Activated B cell treated with CpG ODN at 0.5 μM for 24 hours (primary cell): ENCODE data around the gene PYGB. TPM values are rescaled to one million over a fixed set of nuclear protein-coding genes. Genes with fewer than 3 reads are reported as not detected.

Source experiments
- ATAC-seq: fragments of 200-7000 bp; cut with Tn5 transposase; one replicate; pipeline ENCODE4 v1.10.0; 2021; ENCODE audit warnings: low read depth, mild to moderate bottlenecking, moderate library complexity
- CTCF ChIA-PET: fragments of 350-600 bp; sonication (Branson Sonifier 250); formaldehyde crosslinking; loops from one replicate; lab custom pipeline; 2021; ENCODE audit warnings: antibody characterized with exemption; lab: Charles Lee
- POLR2A ChIA-PET: fragments of 350-600 bp; sonication (Branson Sonifier 250); formaldehyde crosslinking; loops from one replicate; lab custom pipeline; 2021; ENCODE audit warnings: antibody characterized with exemption; lab: Charles Lee
- DNase-seq: peaks from one replicate; pipeline ENCODE4 v3.0.0; 2022
- H3K27ac Mint-ChIP-seq: one replicate; pipeline ENCODE4 v1.8.0; 2020; ENCODE audit warnings: mixed read lengths
- H3K27me3 Mint-ChIP-seq: one replicate; pipeline ENCODE4 v1.8.0; 2021; ENCODE audit warnings: mixed read lengths
- H3K36me3 Mint-ChIP-seq: one replicate; pipeline ENCODE4 v1.8.0; 2021; ENCODE audit warnings: low read depth, mixed read lengths
- H3K4me1 Mint-ChIP-seq: one replicate; pipeline ENCODE4 v1.8.0; 2021; ENCODE audit warnings: mixed read lengths
- H3K4me3 Mint-ChIP-seq: one replicate; pipeline ENCODE4 v1.8.0; 2020; ENCODE audit warnings: mild to moderate bottlenecking, mixed read lengths
- H3K9me3 Mint-ChIP-seq: one replicate; pipeline ENCODE4 v1.8.0; 2020; ENCODE audit warnings: mixed read lengths
- intact Hi-C: fragments of 100-400 bp; cut with micrococcal nuclease; formaldehyde crosslinking; loops from one replicate; pipeline ENCODE4 v1.15.1; 2024
- total RNA-seq: library from RNA; stranded (reverse); gene quantifications from 2 replicates; pipeline ENCODE4 v1.2.3, GENCODE V29; 2022
- TF ChIP-seq, protein P1 (sequence below): fragments of 200-600 bp; IDR thresholded peaks from one replicate; pipeline ENCODE4 v1.8.0; 2022; ENCODE audit warnings: antibody characterized with exemption, mild to moderate bottlenecking

The PYGB gene
- total RNA-seq, 1 donor from 2014 or later = 23.5 TPM

GRCh38 chr20:25303292-25304024 is 55.6 kb downstream of the PYGB start:
- Mint-ChIP-seq H3K27ac (no peak overlapping the region), H3K4me1 (no peaks in the 10 kb centered on the region), H3K36me3 (peaks cover 27% of the 10 kb centered on the region), H3K27me3 (no peaks in the 10 kb centered on the region), H3K9me3 (no peaks in the 10 kb centered on the region), H3K4me3 (no peak overlapping the region)
- DNase-seq (no peak), ATAC-seq (no peak)
- TF ChIP-seq, protein P1, sequence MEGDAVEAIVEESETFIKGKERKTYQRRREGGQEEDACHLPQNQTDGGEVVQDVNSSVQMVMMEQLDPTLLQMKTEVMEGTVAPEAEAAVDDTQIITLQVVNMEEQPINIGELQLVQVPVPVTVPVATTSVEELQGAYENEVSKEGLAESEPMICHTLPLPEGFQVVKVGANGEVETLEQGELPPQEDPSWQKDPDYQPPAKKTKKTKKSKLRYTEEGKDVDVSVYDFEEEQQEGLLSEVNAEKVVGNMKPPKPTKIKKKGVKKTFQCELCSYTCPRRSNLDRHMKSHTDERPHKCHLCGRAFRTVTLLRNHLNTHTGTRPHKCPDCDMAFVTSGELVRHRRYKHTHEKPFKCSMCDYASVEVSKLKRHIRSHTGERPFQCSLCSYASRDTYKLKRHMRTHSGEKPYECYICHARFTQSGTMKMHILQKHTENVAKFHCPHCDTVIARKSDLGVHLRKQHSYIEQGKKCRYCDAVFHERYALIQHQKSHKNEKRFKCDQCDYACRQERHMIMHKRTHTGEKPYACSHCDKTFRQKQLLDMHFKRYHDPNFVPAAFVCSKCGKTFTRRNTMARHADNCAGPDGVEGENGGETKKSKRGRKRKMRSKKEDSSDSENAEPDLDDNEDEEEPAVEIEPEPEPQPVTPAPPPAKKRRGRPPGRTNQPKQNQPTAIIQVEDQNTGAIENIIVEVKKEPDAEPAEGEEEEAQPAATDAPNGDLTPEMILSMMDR = no peak
- CTCF ChIA-PET = interaction anchor here (1.2 kb wide), 1 partner anchor 8 kb away, joined by 5 read pairs; no protein-coding TSS in a partner anchor
- POLR2A ChIA-PET = no interaction called here
- intact Hi-C loops = no loop called here

DNA sequence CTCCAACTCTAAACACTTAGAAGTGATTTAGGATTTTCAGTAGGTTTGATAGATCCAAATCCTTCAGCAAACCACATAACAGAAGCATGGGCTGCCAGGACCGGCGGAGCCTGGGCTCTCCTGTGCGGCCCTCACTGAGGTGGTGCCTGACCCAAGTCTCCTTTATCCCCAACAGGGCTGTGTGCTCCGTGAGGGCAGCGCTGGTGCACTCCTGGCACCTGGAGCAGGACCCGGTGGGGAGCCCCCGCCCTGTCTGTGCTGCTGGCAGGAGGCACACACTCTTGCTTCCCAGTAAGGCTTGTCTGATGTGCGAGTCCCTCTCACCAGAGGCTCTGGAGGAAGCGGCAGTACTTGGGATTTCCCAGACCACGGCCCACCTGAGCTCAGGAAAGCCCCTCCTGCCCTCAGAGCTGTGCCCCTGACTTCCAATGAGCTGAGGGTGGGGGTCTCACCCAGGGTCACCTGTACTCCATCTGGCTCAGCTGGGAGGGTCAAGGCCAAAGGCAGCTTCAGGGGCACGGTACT is 56.2 kb downstream of the PYGB start:
- TF ChIP-seq, protein P1 = no peak
- CTCF ChIA-PET = interaction anchor here (1.2 kb wide), 1 partner anchor 8 kb away, joined by 5 read pairs; no protein-coding TSS in a partner anchor
- DNase-seq = no peak
- intact Hi-C loops = no loop called here
- no peak for ATAC-seq
- Mint-ChIP-seq H3K36me3 (peaks cover 24% of the 10 kb centered on the region), H3K27ac (no peak overlapping the region), H3K4me1 (peaks cover 2% of the 10 kb centered on the region), H3K9me3 (no peaks in the 10 kb centered on the region), H3K4me3 (no peak overlapping the region), H3K27me3 (no peaks in the 10 kb centered on the region)
- POLR2A ChIA-PET = no interaction called here

- ATAC-seq = no peak
- Mint-ChIP-seq H3K4me1 (peaks cover 30% of the 10 kb centered on the region), H3K36me3 (peaks cover 16% of the 10 kb centered on the region), H3K27me3 (no peaks in the 10 kb centered on the region), H3K27ac (no peak overlapping the region), H3K4me3 (no peak overlapping the region), H3K9me3 (no peaks in the 10 kb centered on the region)
- ChIA-PET POLR2A (no interaction called here), CTCF (no interaction called here)
- intact Hi-C loops = no loop called here
- TF ChIP-seq, protein P1 = no peak
- no peak for DNase-seq
These were observed 59.4 kb downstream of the PYGB start for GRCh38 chr20:25306991-25307903.

DNA sequence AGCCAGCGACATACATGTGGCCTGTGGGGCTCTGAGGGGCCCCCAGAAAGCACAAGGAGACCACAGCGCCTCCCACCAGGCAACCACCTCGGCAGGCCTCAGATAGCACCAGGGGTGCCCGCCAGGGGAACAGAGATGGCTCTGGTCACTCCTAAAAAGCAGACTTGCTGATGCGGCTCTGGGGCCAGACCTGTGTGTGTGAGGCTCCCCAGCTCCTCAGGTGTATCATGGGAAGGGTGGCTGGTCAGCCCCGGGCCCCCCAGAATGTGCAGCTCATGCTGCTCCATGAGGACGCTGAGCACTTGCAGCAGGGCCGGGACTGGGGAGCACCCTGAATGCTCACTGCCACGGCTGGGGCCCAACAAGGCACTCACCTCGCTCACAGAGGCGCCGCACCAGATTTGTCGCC is 60.2 kb downstream of the PYGB start:
- intact Hi-C loops = no loop called here
- H3K9me3 Mint-ChIP-seq = no peaks in the 10 kb centered on the region
- no peak overlapping the region for H3K4me3 Mint-ChIP-seq
- ATAC-seq (no peak), DNase-seq (no peak)
- ChIA-PET CTCF (no interaction called here), POLR2A (no interaction called here)
- peaks cover 13% of the 10 kb centered on the region for H3K36me3 Mint-ChIP-seq
- peaks cover 30% of the 10 kb centered on the region for H3K4me1 Mint-ChIP-seq
- H3K27ac Mint-ChIP-seq = no peak overlapping the region
- H3K27me3 Mint-ChIP-seq = no peaks in the 10 kb centered on the region
- TF ChIP-seq, protein P1 = no peak
